Measurements from ENCODE around the gene PREX1. TPM values are rescaled to one million over a fixed set of nuclear protein-coding genes. Genes with fewer than 3 reads are reported as not detected.

PREX1 gene
- total RNA-seq, 4 donors from 2014 or later = 7.5 to 10.9 (median 9.1) TPM

DNA sequence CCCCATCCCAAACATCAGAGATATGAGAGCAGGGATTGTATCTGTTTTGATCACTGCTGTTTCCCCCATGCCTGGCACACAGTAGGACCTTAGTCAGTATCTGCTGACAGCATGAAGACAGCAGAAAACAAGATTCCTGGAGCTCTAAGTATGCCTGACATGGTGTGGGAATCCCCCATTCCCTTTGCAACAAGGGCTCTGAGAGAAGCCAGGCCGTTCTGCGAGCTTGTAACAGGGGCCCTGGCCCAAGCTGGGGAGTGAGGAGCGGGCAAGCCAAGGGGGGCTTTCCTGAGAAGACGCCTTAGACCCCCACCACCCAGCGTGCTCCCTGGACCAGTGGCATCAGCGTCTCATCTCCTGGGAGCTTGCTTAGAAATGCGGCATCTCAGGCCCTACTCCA, 25.2 kb downstream of the PREX1 start:
- in situ Hi-C loops (cut with MboI; ENCODE audit: low sequenced_read_pairs in 4 of 4) = no loop called here
- no peak for TF ChIP-seq POLR2A (IDR thresholded peaks at IDR 0.05)
- no peak for TF ChIP-seq CTCF (IDR thresholded peaks at IDR 0.05 in 4 of 5, conservative IDR thresholded peaks at IDR 0.05 in 1 of 5)
- intact Hi-C loops (cut with DNase I; ENCODE audit: low total_unique reads) = no loop called here
- no peak overlapping the region for H3K4me3 ChIP-seq
- DNase-seq (no peak), ATAC-seq (no peak)
- H3K27ac ChIP-seq = no peak overlapping the region
- no peaks in the 10 kb centered on the region for H3K9me3 ChIP-seq
- no peaks in the 10 kb centered on the region for H3K36me3 ChIP-seq
- peaks cover 17 to 18% of the 10 kb centered on the region in 2 donors for H3K4me1 ChIP-seq
- no peaks in the 10 kb centered on the region for H3K27me3 ChIP-seq

GRCh38 chr20:48802216-48802615, 25.6 kb downstream of the PREX1 start:
- TF ChIP-seq POLR2A (IDR thresholded peaks at IDR 0.05) = no peak
- no peak for TF ChIP-seq CTCF (IDR thresholded peaks at IDR 0.05 in 4 of 5, conservative IDR thresholded peaks at IDR 0.05 in 1 of 5)
- peaks cover 12 to 18% of the 10 kb centered on the region in 2 donors for H3K4me1 ChIP-seq
- H3K9me3 ChIP-seq = no peaks in the 10 kb centered on the region
- ATAC-seq (no peak), DNase-seq (no peak)
- H3K4me3 ChIP-seq = no peak overlapping the region
- H3K27me3 ChIP-seq = no peaks in the 10 kb centered on the region
- in situ Hi-C loops (cut with MboI; ENCODE audit: low sequenced_read_pairs in 4 of 4) (no loop called here), intact Hi-C loops (cut with DNase I; ENCODE audit: low total_unique reads) (no loop called here)
- no peaks in the 10 kb centered on the region for H3K36me3 ChIP-seq
- H3K27ac ChIP-seq = no peak overlapping the region

- H3K9me3 ChIP-seq = no peaks in the 10 kb centered on the region
- no peaks in the 10 kb centered on the region for H3K27me3 ChIP-seq
- no peak for DNase-seq
- H3K4me1 ChIP-seq = peaks cover 11 to 18% of the 10 kb centered on the region in 2 donors
- in situ Hi-C loops (cut with MboI; ENCODE audit: low sequenced_read_pairs in 4 of 4) = no loop called here
- no peak for ATAC-seq
- no peak overlapping the region for H3K4me3 ChIP-seq
- intact Hi-C loops (cut with DNase I; ENCODE audit: low total_unique reads) = no loop called here
- TF ChIP-seq POLR2A (IDR thresholded peaks at IDR 0.05) (no peak), CTCF (IDR thresholded peaks at IDR 0.05 in 4 of 5, conservative IDR thresholded peaks at IDR 0.05 in 1 of 5) (no peak)
- H3K36me3 ChIP-seq = no peaks in the 10 kb centered on the region
- no peak overlapping the region for H3K27ac ChIP-seq
Observed at GRCh38 chr20:48801197-48801596, 26.6 kb downstream of the PREX1 start.

DNA sequence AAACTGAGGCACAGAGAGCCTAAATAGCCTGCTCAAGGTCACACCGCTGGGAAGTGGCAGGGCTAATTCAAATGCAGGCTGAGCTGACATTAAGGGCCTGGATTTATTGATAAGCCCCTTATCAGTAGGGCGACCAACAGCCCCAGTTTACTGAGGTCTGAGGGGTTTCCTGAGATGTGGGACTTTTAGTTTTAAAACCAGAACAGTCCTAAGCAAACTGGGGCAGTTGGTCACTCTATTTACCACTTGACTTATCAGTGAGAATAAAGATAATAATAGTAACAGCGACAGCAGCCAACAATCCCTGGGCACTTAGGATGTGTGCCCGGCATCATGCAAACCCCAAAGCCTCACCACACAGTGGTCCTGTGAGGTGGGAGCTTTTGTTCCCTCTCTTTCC, 27.6 kb downstream of the PREX1 start:
- Histone ChIP-seq H3K9me3 (no peaks in the 10 kb centered on the region), H3K27me3 (no peaks in the 10 kb centered on the region), H3K4me3 (no peak overlapping the region), H3K4me1 (peaks cover 9 to 14% of the 10 kb centered on the region in 2 donors), H3K36me3 (no peaks in the 10 kb centered on the region), H3K27ac (peak overlapping the region; percentile 11 to 54 (median 38))
- intact Hi-C loops (cut with DNase I; ENCODE audit: low total_unique reads) (no loop called here), in situ Hi-C loops (cut with MboI; ENCODE audit: low sequenced_read_pairs in 4 of 4) (no loop called here)
- no peak for ATAC-seq
- no peak for DNase-seq
- TF ChIP-seq POLR2A (IDR thresholded peaks at IDR 0.05) (no peak), CTCF (IDR thresholded peaks at IDR 0.05 in 4 of 5, conservative IDR thresholded peaks at IDR 0.05 in 1 of 5) (no peak)

Measured in gastrocnemius medialis (tissue), 4 donors.